ENCODE results near the gene GFOD2.

GFOD2 gene

DNA sequence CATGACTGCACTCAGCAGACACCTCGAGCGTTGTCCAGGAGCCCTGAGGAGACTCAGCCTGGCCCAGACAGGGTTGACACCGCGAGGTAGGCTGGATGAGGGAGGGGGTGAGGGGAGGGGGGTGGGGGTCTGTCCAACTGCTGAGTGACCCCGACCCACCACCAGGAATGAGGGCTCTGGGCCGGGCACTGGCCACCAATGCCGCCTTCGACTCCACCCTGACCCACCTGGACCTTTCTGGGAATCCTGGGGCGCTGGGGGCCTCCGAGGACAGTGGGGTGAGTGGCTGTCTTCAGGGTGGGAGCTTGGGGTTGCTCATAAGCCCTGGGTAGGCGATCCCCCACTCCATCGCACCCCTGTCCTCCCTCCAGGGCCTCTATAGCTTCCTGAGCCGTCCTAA is 71.4 kb downstream of the GFOD2 start:
- DNase-seq (ENCODE audit: low read depth in 2 of 3, low spot score in 2 of 3), result no peak

DNA sequence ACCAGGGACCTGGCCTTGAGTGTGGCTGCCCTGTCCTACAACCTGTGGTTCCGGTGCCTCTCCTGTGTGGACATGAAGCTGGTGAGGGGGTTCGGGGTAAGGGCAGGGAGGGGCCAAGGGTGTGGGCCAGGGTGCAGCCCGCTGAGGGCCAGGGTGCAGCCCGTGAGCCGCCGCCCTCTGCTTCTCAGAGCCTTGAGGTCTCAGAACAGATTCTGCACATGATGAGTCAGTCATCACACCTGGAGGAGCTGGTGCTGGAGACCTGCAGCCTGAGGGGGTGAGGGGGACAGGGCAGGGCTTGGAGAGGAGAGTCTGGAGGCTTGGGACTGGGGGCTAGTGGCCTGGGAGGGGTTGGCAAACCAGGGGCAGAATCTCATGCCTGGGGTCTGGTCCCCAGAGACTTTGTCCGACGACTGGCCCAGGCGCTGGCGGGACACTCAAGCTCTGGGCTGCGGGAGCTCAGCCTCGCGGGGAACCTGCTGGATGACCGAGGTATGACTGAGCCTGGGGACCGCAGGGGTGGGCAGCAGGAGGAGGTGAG is 71.9 kb downstream of the GFOD2 start:
- DNase-seq (ENCODE audit: low read depth in 2 of 3, low spot score in 2 of 3), result no peak

DNA sequence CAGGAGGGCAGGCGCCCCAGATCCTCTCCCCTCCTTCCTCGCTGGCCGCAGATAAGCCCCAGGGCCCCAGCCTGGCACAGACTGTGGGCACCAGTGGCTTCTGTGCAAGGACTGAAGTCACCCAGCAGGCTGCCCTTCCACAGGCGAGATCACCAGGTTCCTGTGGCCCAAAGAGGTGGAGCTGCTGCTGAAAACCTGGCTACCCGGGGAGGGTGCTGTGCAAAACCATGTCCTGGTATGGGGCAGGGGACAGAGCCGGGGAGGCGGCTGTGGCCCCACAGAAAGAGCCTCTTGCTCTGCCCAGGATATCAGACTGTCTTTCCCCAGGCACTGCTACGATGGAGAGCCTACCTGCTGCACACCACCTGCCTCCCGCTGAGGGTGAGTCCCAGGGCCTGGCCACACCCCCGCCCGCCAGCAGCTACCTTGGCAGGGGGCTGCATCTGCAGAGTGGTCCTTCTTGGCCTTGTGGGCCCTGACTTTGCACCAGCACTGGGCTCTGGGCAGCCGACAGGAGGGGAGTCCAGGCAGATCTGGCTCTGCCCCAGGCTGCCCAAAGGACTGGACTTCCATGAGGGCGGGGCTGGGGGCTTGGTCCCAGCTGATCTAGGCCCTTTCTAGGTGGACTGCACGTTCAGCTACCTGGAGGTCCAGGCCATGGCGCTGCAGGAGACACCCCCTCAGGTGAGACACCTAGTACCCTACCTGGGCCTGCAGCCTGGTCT is 73.6 kb downstream of the GFOD2 start:
- no peak for DNase-seq (ENCODE audit: low read depth in 2 of 3, low spot score in 2 of 3)

DNA sequence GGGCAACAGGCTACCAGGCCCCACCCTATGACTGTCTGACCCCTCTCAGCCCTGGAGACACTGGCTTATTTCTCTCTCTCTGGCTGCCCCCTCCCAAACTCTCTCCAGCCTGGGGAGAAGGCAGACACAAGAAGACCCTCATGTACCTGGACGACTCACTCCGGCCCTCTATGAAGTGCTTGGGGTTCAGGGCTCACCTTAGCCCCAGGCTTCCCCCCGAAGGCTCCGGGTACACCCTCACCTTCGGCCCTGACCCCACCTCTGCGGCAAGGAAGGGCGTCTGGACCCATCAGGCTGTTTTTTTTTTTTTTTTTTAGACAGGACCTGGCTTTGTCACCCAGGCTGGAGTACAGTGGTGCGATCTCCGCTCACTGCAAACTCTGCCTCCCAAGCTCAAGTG is 75.1 kb downstream of the GFOD2 start:
- no peak for DNase-seq (ENCODE audit: low read depth in 2 of 3, low spot score in 2 of 3)

DNA sequence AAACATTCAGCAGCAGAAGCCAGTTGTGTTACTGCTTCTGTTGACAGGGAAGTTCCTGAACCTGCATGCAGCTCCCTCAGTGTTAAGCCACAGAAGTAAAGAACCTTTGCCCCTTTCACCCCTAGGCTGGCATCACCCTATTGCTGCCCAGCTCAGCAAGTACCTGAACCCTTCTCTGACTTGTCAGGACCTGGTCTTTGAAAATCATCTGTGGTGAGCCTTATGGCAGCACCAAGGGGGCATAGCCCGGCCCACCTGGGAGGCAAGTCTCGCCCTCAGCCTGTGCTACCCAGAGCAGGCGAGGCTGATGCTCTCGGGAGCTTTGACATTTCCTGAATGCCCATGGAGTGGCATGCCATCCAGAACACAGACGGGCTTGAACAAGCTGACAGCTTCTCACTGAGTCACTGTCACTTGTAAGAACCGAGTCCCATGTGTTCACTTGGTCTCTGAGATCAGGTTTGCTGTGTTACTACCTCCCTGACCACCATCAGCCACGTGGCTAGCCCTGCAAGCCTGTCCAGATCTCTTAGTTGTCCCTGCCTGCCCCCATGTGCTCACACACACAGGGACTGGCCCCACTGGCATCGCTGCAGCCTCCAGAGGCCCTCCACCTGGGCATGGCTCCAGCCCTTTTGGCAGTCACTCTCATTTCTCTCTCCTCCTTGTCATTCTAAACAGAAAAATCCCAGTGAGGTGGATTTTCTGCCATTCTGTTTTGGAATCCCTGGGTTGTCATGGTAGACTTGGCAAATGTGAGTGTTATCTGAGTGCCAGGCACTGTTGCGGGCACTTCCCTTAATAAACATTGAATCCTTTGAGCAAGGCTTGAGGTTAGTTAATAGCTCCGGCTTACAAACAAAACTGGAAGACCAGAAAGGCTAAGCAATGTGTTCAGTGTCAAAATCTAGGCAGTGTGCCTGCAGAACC is 77.1 kb downstream of the GFOD2 start:
- no peak for DNase-seq (ENCODE audit: low read depth in 2 of 3, low spot score in 2 of 3)

DNA sequence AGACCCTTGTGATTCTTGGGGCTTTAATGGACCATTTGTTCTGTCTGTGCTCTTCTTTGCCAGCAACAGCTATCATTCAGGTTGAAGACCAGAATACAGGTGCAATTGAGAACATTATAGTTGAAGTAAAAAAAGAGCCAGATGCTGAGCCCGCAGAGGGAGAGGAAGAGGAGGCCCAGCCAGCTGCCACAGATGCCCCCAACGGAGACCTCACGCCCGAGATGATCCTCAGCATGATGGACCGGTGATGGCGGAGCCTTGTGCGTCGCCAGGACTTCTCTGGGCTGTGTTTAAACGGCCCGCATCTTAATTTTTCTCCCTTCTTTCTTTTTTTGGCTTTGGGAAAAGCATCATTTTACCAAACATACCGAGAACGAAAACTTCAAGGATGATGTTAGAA is 81.5 kb downstream of the GFOD2 start:
- DNase-seq (ENCODE audit: low read depth in 2 of 3, low spot score in 2 of 3), result no peak

DNA sequence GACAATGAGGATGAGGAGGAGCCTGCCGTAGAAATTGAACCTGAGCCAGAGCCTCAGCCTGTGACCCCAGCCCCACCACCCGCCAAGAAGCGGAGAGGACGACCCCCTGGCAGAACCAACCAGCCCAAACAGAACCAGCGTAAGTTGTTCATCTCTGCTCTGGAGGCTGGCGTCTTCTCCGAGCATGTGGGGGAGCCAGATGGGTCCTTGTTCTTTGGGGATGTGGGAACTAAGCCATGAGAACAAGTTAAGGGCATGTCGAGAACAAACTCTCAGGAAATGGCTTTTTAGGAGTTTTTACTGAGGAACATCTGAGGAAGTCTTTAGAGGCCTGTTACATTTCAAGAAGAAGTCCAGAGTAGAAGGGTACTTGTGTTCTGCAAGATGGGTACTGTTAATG is 82.4 kb downstream of the GFOD2 start:
- no peak for DNase-seq (ENCODE audit: low read depth in 2 of 3, low spot score in 2 of 3)

DNA sequence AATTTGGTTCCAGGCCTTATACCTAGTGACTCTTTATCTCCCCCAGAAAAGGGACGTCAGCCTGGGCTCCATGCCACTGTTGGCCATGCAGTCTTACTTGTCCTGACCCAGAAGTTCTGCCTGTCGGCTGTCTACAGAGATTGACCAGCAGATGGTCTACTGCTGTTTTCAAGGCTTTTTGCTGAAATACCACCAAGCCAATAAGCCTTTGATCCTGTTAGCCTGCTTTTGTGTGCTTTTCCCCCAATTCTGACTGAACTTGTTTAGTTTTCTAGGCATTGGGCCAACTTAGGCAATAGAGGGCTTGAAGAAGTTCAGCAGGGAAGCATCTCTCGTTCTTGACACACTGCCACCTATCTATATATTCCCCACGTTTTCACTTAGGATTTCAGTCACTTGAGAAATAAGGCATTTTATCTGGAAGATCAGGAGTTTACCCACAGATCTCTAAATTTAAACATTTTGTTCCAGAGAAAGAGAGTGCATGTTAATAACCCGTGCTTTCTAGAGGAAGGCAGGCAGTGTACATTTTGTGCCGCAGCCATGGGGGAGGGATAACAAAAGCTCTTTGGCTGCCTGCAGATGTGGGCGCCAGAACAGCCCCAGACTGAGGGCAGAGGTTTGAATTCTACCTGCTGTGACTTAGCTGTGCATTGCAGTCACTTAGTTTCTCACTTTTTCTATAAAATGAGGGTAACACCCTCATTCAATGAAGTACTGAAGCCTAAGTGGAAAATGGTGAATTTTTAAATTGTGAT is 86.5 kb downstream of the GFOD2 start:
- no peak for DNase-seq (ENCODE audit: low read depth in 2 of 3, low spot score in 2 of 3)

DNA sequence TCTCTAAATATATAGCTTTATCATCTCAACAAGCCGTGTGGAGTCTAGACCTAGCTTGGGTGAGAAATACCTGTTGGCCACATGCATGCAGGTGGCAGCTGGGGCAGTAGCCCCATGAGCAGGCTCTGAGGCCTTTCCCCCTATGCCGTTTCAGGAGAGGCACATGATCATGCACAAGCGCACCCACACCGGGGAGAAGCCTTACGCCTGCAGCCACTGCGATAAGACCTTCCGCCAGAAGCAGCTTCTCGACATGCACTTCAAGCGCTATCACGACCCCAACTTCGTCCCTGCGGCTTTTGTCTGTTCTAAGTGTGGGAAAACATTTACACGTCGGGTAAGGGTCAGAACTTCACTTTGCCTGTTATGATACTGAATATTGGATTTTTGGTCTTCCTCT is 90.9 kb downstream of the GFOD2 start:
- no peak for DNase-seq (ENCODE audit: low read depth in 2 of 3, low spot score in 2 of 3)
